ENCODE data around the gene ZNF423.

GRCh38 chr16:49489686-49490320 lies 366.1 kb downstream of the ZNF423 start:
- TF ChIP-seq CTCF (IDR thresholded peaks at IDR 0.05) (peak in 1 of 4 donors; percentile 20), POLR2A (IDR thresholded peaks at IDR 0.05) (no peak)

All from right lobe of liver (tissue), 4 donors.